H4 (cell line): ENCODE results near the gene MTOR. TPM values are rescaled to one million over a fixed set of nuclear protein-coding genes. Genes with fewer than 3 reads are reported as not detected.
"Not testable (repeated sequence)": the region's sequence is repeated elsewhere in the genome, so short reads cannot be mapped to it uniquely, and the experiment has no call there.

Experiments
- DNase-seq: peaks from one replicate; pipeline ENCODE4 v3.0.0-alpha.2; 2015; ENCODE audit warnings: low spot score
- total RNA-seq: library from RNA; depleted of rRNA; stranded (reverse); fragments of >200 nt; shearing (Covaris generic); gene quantifications from 2 replicates; pipeline ENCODE4 v1.2.3, GENCODE V29; 2014

Gene MTOR
- total RNA-seq, 1 experiment from 2014 or later, result 28.2 TPM

- DNase-seq, result no peak
These were observed 154.8 kb downstream of the MTOR start for GRCh38 chr1:11107599-11107998.

GRCh38 chr1:11105586-11105985, 156.8 kb downstream of the MTOR start:
- no peak for DNase-seq

- no peak for DNase-seq
These were observed 161.0 kb downstream of the MTOR start for GRCh38 chr1:11101347-11101746.

GRCh38 chr1:11100806-11101205, 161.5 kb downstream of the MTOR start:
- not testable (repeated sequence) for DNase-seq

- DNase-seq, result no peak
These were observed 162.2 kb downstream of the MTOR start for GRCh38 chr1:11100149-11100493.

GRCh38 chr1:11099310-11100148, 162.8 kb downstream of the MTOR start, which contains the start of gene EXOSC10:
Gene EXOSC10, minus strand, starts transcription at chr1:11099869. Its CDS starts 38 bp downstream, at chr1:11099831.
- peak; percentile 84 for DNase-seq

- DNase-seq, result no peak
These were observed 163.4 kb downstream of the MTOR start for GRCh38 chr1:11098931-11099309.

GRCh38 chr1:11083784-11084183, 178.6 kb downstream of the MTOR start:
- DNase-seq, result not testable (repeated sequence)

GRCh38 chr1:11080931-11081330, 181.4 kb downstream of the MTOR start:
- no peak for DNase-seq

- DNase-seq, result no peak
These were observed 183.7 kb downstream of the MTOR start for GRCh38 chr1:11078631-11079030.

- not testable (repeated sequence) for DNase-seq
These were observed 189.0 kb downstream of the MTOR start for GRCh38 chr1:11073398-11073797.

GRCh38 chr1:11072216-11072917, 190.0 kb downstream of the MTOR start:
- no peak for DNase-seq

- no peak for DNase-seq
These were observed 190.7 kb downstream of the MTOR start for GRCh38 chr1:11071463-11072215.

GRCh38 chr1:11070876-11071275, 191.5 kb downstream of the MTOR start:
- no peak for DNase-seq

GRCh38 chr1:11068600-11069473, 193.5 kb downstream of the MTOR start:
- DNase-seq, result no peak

GRCh38 chr1:11067716-11068599, 194.4 kb downstream of the MTOR start:
- no peak for DNase-seq

- no peak for DNase-seq
These were observed 196.6 kb downstream of the MTOR start for GRCh38 chr1:11065796-11066195.

GRCh38 chr1:11064942-11065341, 197.4 kb downstream of the MTOR start:
- no peak for DNase-seq

GRCh38 chr1:11063937-11064537, 198.3 kb downstream of the MTOR start:
- not testable (repeated sequence) for DNase-seq

GRCh38 chr1:11062965-11063401, 199.4 kb downstream of the MTOR start:
- peak; percentile 79 for DNase-seq
